ENCODE data around the gene RUSF1. TPM values are rescaled to one million over a fixed set of nuclear protein-coding genes. Genes with fewer than 3 reads are reported as not detected.

RUSF1 gene
- polyA plus RNA-seq, 1 of the 3 experiments (the other 2 are of a cell fraction), result 36.5 TPM

- WGBS (ENCODE audit: low lambda C conversion rate), result 96% methylated on average over 63 of the region's 68 CpGs
- Histone ChIP-seq H3K27ac (ENCODE audit: low read depth in 2 of 2, low read length in 1 of 2) (no peak overlapping the region), H3K9ac (no peak overlapping the region), H3F3A (replicated peaks; ENCODE audit: insufficient read depth) (peaks cover 30% of the 10 kb centered on the region), H2AFZ (ENCODE audit: low read depth) (no peak overlapping the region), H3K27me3 (ENCODE audit: insufficient read depth) (no peaks in the 10 kb centered on the region), H3K4me2 (no peak overlapping the region), H3K4me1 (ENCODE audit: control insufficient read depth in 1 of 2, insufficient read depth in 2 of 2, low read depth in 1 of 2, low read length in 1 of 2) (peaks cover 0 to 6% of the 10 kb centered on the region in 2 experiments; a peak in 1 of 4 replicates), H4K20me1 (ENCODE audit: insufficient read depth) (peaks cover 29% of the 10 kb centered on the region), H3K36me3 (replicated peaks in 1 of 2; ENCODE audit: control insufficient read depth in 1 of 2, insufficient read depth in 2 of 2, low read length in 1 of 2) (peaks cover 27 to 35% of the 10 kb centered on the region in 2 experiments), H3K79me2 (ENCODE audit: insufficient read depth) (peaks cover 31% of the 10 kb centered on the region), H3K4me3 (ENCODE audit: low read depth in 2 of 2, low read length in 1 of 2) (no peak overlapping the region), H3K9me3 (no peaks in the 10 kb centered on the region), H3K9me2 (no peaks in the 10 kb centered on the region)
- peak; percentile 59 for DNase-seq
- ChIA-PET POLR2A (no interaction called here), CTCF (interaction anchor here (0.7 to 2.5 kb wide), 2 partner anchors 16 to 46 kb away, joined by 4 to 14 read pairs; no protein-coding TSS in a partner anchor)
- no peak for TF ChIP-seq RFX5 (IDR thresholded peaks at IDR 0.05; ENCODE audit: low read length)
- no peak for TF ChIP-seq MEF2A (IDR thresholded peaks at IDR 0.05; ENCODE audit: borderline replicate concordance, low read depth)
- no peak for TF ChIP-seq IRF3 (IDR thresholded peaks at IDR 0.05; ENCODE audit: low read depth, low read length)
- TF ChIP-seq EZH2phosphoT487 (IDR thresholded peaks at IDR 0.05; ENCODE audit: borderline replicate concordance, low read depth), result no peak
These were observed 31.6 kb downstream of the RUSF1 start for GRCh38 chr16:31476303-31477219.

- no peak overlapping the region for H3K4me2 ChIP-seq
- H3K9me2 ChIP-seq, result no peaks in the 10 kb centered on the region
- WGBS (ENCODE audit: low lambda C conversion rate), result 97% methylated on average over 26 of the region's 26 CpGs
- H3K4me1 ChIP-seq (ENCODE audit: control insufficient read depth in 1 of 2, insufficient read depth in 2 of 2, low read depth in 1 of 2, low read length in 1 of 2), result peaks cover 0 to 12% of the 10 kb centered on the region in 2 experiments; a peak in 1 of 4 replicates
- ChIA-PET POLR2A (no interaction called here), CTCF (interaction anchor here (0.8 to 2.5 kb wide), 2 partner anchors 16 to 359 kb away, joined by 3 to 14 read pairs; no protein-coding TSS in a partner anchor)
- H4K20me1 ChIP-seq (ENCODE audit: insufficient read depth), result peaks cover 29% of the 10 kb centered on the region
- no peak for DNase-seq
- peaks cover 34% of the 10 kb centered on the region for H3F3A ChIP-seq (replicated peaks; ENCODE audit: insufficient read depth)
- no peak overlapping the region for H3K4me3 ChIP-seq (ENCODE audit: low read depth in 2 of 2, low read length in 1 of 2)
- H3K9me3 ChIP-seq, result no peaks in the 10 kb centered on the region
- no peak overlapping the region for H2AFZ ChIP-seq (ENCODE audit: low read depth)
- H3K79me2 ChIP-seq (ENCODE audit: insufficient read depth), result peaks cover 37% of the 10 kb centered on the region
- no peak for TF ChIP-seq ZBTB33 (IDR thresholded peaks at IDR 0.05; ENCODE audit: borderline replicate concordance, low read depth)
- TF ChIP-seq RXRA (IDR thresholded peaks at IDR 0.05; ENCODE audit: borderline replicate concordance, low read depth), result no peak
- TF ChIP-seq CTCF (IDR thresholded peaks at IDR 0.05), result no peak
- no peak for TF ChIP-seq MXI1 (IDR thresholded peaks at IDR 0.05; ENCODE audit: low read depth, low read length)
- no peak for TF ChIP-seq SMC3 (IDR thresholded peaks at IDR 0.05; ENCODE audit: low read depth, low read length)
- no peak for TF ChIP-seq RCOR1 (IDR thresholded peaks at IDR 0.05; ENCODE audit: low read length)
- TF ChIP-seq SIN3A (IDR thresholded peaks at IDR 0.05; ENCODE audit: borderline replicate concordance, low read depth, low read length), result no peak
- H3K36me3 ChIP-seq (replicated peaks in 1 of 2; ENCODE audit: control insufficient read depth in 1 of 2, insufficient read depth in 2 of 2, low read length in 1 of 2), result peaks cover 27 to 35% of the 10 kb centered on the region in 2 experiments
- H3K27ac ChIP-seq (ENCODE audit: low read depth in 2 of 2, low read length in 1 of 2), result no peak overlapping the region
- H3K9ac ChIP-seq, result no peak overlapping the region
- H3K27me3 ChIP-seq (ENCODE audit: insufficient read depth), result no peaks in the 10 kb centered on the region
These were observed 32.3 kb downstream of the RUSF1 start for GRCh38 chr16:31475946-31476302.
